ENCODE results near the gene SEPSECS.

Gene SEPSECS

DNA sequence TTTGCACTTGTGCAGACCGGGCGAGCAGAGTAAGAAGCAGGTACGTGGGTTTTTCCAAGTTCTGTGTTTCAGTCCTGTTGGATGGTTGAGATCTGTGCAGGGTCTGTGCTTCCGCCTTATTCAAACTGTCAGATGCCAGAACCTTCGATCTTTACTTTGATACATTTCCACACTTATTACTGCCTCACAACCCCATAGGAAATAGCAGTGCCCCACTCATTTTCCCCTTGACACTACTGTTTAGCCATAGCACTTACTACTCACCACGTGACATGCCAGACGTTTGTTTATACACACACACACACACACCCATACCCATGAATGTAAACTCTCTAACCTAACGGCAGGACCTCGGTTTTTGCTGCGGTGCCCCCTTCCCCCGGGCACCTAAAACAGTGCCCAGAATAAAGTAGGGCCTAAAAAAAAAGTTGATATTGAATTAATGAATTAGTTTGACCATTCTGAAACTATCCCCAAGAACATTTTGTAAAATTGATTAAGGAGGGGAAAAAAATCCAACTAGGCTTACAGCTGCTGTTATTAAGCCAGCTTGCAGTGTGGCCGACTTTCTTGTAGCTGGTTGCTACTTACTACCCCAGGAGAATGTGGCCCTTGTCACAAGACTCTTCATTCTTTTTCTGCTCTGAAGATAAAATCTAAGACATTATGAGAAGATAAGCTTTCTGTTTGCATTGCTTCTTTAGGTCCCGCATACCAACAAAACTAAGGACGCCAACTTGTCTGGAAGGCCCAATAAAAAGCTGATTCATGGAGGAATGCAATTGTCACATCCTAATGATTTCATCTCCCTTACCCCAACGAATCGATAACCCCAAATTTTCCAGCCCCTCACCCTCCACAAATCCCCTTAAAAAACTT lies 704 bp upstream of the SEPSECS start:
- H3K27ac ChIP-seq: peak overlapping the region; percentile 86
- TF ChIP-seq, protein P1, sequence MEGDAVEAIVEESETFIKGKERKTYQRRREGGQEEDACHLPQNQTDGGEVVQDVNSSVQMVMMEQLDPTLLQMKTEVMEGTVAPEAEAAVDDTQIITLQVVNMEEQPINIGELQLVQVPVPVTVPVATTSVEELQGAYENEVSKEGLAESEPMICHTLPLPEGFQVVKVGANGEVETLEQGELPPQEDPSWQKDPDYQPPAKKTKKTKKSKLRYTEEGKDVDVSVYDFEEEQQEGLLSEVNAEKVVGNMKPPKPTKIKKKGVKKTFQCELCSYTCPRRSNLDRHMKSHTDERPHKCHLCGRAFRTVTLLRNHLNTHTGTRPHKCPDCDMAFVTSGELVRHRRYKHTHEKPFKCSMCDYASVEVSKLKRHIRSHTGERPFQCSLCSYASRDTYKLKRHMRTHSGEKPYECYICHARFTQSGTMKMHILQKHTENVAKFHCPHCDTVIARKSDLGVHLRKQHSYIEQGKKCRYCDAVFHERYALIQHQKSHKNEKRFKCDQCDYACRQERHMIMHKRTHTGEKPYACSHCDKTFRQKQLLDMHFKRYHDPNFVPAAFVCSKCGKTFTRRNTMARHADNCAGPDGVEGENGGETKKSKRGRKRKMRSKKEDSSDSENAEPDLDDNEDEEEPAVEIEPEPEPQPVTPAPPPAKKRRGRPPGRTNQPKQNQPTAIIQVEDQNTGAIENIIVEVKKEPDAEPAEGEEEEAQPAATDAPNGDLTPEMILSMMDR (IDR thresholded peaks at IDR 0.05): no peak
- H3K4me2 ChIP-seq (ENCODE audit: low read length): peak overlapping the region; percentile 96
- H3K36me3 ChIP-seq (ENCODE audit: control insufficient read depth, insufficient read depth, low read length): no peaks in the 10 kb centered on the region
- no peaks in the 10 kb centered on the region for H3K4me1 ChIP-seq
- no peaks in the 10 kb centered on the region for H3K79me2 ChIP-seq
- H3K4me3 ChIP-seq (ENCODE audit: low read depth, low read length): peak overlapping the region; percentile 97
- no peaks in the 10 kb centered on the region for H3K9me3 ChIP-seq (ENCODE audit: control insufficient read depth, low read length)
- peak overlapping the region; percentile 77 for H2AFZ ChIP-seq
- H3K27me3 ChIP-seq (ENCODE audit: control insufficient read depth, insufficient read depth, low read length): no peaks in the 10 kb centered on the region
- no peak overlapping the region for H3K9ac ChIP-seq

DNA sequence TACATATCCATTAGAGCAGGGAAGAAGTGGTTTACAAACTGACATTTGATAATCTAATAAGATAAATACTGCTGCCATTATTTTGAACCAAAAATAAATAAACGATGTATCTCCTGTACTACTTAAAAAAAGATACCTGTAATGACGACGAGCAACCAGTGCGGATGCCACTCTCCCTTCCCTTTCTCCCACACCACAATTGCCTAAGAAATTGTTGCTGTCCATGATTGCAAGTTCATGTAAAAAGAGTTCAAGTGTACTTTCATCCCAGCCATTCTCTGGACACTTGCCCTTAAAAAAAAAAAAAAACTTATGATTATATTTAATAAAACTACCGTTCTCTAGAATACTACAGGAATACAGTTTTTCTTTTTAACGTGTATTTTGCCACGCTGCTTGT lies 1.4 kb downstream of the SEPSECS start:
- Histone ChIP-seq H3K27ac (no peak overlapping the region), H3K4me1 (no peaks in the 10 kb centered on the region), H3K4me3 (ENCODE audit: low read depth, low read length) (no peak overlapping the region), H3K79me2 (no peaks in the 10 kb centered on the region), H3K4me2 (ENCODE audit: low read length) (no peak overlapping the region), H3K27me3 (ENCODE audit: control insufficient read depth, insufficient read depth, low read length) (no peaks in the 10 kb centered on the region), H2AFZ (no peak overlapping the region), H3K9me3 (ENCODE audit: control insufficient read depth, low read length) (no peaks in the 10 kb centered on the region), H3K9ac (no peak overlapping the region), H3K36me3 (ENCODE audit: control insufficient read depth, insufficient read depth, low read length) (no peaks in the 10 kb centered on the region)
- TF ChIP-seq, protein P1 (IDR thresholded peaks at IDR 0.05): no peak

DNA sequence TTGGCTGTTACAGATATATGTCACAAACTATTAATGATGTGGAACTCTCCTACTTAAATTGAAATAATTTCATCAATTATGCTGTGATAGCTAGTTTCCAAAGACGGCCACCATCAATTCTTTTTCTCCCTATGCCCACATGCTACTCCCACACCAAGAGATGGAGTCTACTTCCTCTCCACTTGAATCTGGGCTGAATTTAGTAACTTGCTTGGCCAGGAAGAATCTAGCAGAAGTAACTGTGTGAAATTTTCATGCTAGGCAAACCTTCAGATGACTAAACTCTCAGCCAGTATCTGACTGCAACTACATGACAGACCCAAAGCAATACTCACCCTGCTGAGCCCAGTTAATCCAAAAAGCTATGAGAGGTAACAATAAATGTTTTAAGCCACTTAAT lies 3.2 kb downstream of the SEPSECS start:
- TF ChIP-seq, protein P1 (IDR thresholded peaks at IDR 0.05): no peak
- H3K36me3 ChIP-seq (ENCODE audit: control insufficient read depth, insufficient read depth, low read length): no peaks in the 10 kb centered on the region
- no peak overlapping the region for H3K9ac ChIP-seq
- H2AFZ ChIP-seq: no peak overlapping the region
- no peaks in the 10 kb centered on the region for H3K4me1 ChIP-seq
- no peaks in the 10 kb centered on the region for H3K27me3 ChIP-seq (ENCODE audit: control insufficient read depth, insufficient read depth, low read length)
- no peak overlapping the region for H3K27ac ChIP-seq
- H3K9me3 ChIP-seq (ENCODE audit: control insufficient read depth, low read length): no peaks in the 10 kb centered on the region
- H3K4me2 ChIP-seq (ENCODE audit: low read length): no peak overlapping the region
- H3K4me3 ChIP-seq (ENCODE audit: low read depth, low read length): no peak overlapping the region
- no peaks in the 10 kb centered on the region for H3K79me2 ChIP-seq

DNA sequence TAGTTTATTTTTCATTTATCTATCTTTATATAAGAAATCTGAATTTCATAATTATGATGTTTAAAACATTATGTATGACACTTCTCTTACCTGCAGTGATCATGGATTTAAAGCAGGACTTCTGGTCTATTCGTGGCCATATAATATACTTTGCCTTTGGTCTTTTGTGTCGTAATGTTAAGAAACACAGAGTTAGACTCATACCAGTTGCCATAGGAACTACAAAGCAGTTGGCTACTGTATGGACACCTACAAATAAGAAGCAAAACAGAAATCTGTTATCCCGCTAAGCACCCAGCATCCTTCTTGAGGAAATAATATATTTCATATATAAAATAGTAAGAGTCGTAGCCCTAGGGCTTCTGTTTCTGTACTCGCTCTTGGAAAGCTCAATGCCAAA lies 4.3 kb downstream of the SEPSECS start:
- Histone ChIP-seq H2AFZ (no peak overlapping the region), H3K79me2 (no peaks in the 10 kb centered on the region), H3K4me3 (ENCODE audit: low read depth, low read length) (no peak overlapping the region), H3K27ac (no peak overlapping the region), H3K9ac (no peak overlapping the region), H3K4me1 (no peaks in the 10 kb centered on the region), H3K9me3 (ENCODE audit: control insufficient read depth, low read length) (no peaks in the 10 kb centered on the region), H3K36me3 (ENCODE audit: control insufficient read depth, insufficient read depth, low read length) (no peaks in the 10 kb centered on the region), H3K27me3 (ENCODE audit: control insufficient read depth, insufficient read depth, low read length) (no peaks in the 10 kb centered on the region), H3K4me2 (ENCODE audit: low read length) (no peak overlapping the region)
- TF ChIP-seq, protein P1 (IDR thresholded peaks at IDR 0.05): no peak

Data from parathyroid adenoma (tissue), 2 donors.